Measurements from ENCODE around the gene RBMS3. TPM values are rescaled to one million over a fixed set of nuclear protein-coding genes. Genes with fewer than 3 reads are reported as not detected.

Gene RBMS3
- total and polyA plus RNA-seq, 2 of the 13 experiments (the other 11 are each of a cell fraction or from before 2014, with no cell fraction given), result not detected

DNA sequence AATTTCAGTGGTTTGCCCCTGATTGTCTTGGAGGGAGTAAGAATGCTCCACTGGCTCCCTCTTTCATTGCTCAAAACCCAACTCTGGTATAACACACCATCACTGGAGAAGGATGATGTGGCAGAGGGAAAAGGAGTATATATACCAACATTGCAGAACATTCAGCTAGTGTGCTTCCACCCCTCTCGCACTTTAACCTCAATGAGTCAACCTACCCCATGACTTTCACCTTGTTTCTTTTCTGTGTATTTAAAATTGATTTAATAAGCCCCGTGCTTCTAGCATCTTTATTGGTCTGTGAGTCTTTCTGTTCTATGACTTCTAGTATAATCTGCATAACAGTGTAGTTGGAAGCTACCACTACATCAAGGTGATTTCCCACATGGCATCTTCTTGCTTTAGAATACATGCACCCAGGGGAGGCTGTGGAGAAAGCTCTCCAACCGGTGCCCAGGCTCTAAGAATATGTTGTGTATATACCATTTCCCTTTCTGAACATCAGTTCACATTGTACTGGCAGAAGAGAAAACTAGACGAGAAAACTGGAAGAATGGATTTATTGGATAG, 730.4 kb downstream of the RBMS3 start:
- H3K4me2 ChIP-seq (ENCODE audit: low read depth, low read length), result no peak overlapping the region
- intact Hi-C loops (cut with micrococcal nuclease; ENCODE audit: unreplicated experiment), result loop anchor here (10.0 kb wide), 1 partner anchor 183 kb away; no protein-coding TSS in a partner anchor
- H3K9me3 ChIP-seq (ENCODE audit: low read length), result no peaks in the 10 kb centered on the region
- no peaks in the 10 kb centered on the region for H3K27me3 ChIP-seq (ENCODE audit: control insufficient read depth in 1 of 2, insufficient read depth in 2 of 2, low read length in 2 of 2)
- CTCF ChIA-PET (ENCODE audit: low intra/inter-chr PET ratio, low total read pairs), result no interaction called here
- H2AFZ ChIP-seq (ENCODE audit: low read length), result no peak overlapping the region
- FAIRE-seq (no peak), DNase-seq (ENCODE audit: low spot score) (no peak), ATAC-seq (no peak)
- H3K4me3 ChIP-seq (replicated peaks in 1 of 3; ENCODE audit: insufficient read depth in 1 of 3, low read depth in 2 of 3, low read length in 3 of 3), result no peak overlapping the region
- H3K27ac ChIP-seq (ENCODE audit: extremely low read length, insufficient read depth, low read length), result no peak overlapping the region
- no peaks in the 10 kb centered on the region for H3K79me2 ChIP-seq (ENCODE audit: insufficient read depth, low read length)
- no peak overlapping the region for H3K9ac ChIP-seq (ENCODE audit: insufficient read depth, low read depth, low read length)
- in situ Hi-C loops (cut with HindIII; ENCODE audit: extremely low pct_ligation_motif_present, low pct_unique_long_range_greater_than_20kb), result loop anchor here (5.0 to 25.0 kb wide), 2 partner anchors 741 to 1126 kb away; no protein-coding TSS in a partner anchor
- 30% methylated on average over 4 of the region's 4 CpGs for WGBS (ENCODE audit: low lambda C conversion rate)
- no peaks in the 10 kb centered on the region for H3K36me3 ChIP-seq (replicated peaks in 1 of 2; ENCODE audit: control insufficient read depth in 1 of 2, insufficient read depth in 2 of 2, low read length in 2 of 2)
- H3K4me1 ChIP-seq (ENCODE audit: insufficient read depth, low read length), result no peaks in the 10 kb centered on the region
- H4K20me1 ChIP-seq (ENCODE audit: insufficient read depth, low read length), result no peaks in the 10 kb centered on the region
- TF ChIP-seq MTF1 (CRISPR knock-in tag; IDR thresholded peaks at IDR 0.05), result no peak
- POLR2A ChIA-PET, result interaction anchor here (0.6 kb wide), 1 partner anchor 626 kb away, joined by 3 read pairs; no protein-coding TSS in a partner anchor
- BruUV-seq (replicated peaks), result no TSS peak

- DNase-seq (ENCODE audit: low spot score) (peak; percentile 63), ATAC-seq (peak; percentile 88), FAIRE-seq (peak; percentile 79)
- BruUV-seq (replicated peaks), result no TSS peak
- 0% methylated on average over 2 of the region's 2 CpGs for WGBS (ENCODE audit: low lambda C conversion rate)
- no peaks in the 10 kb centered on the region for H3K9me3 ChIP-seq (ENCODE audit: low read length)
- no peak overlapping the region for H3K4me2 ChIP-seq (ENCODE audit: low read depth, low read length)
- CTCF ChIA-PET (ENCODE audit: low intra/inter-chr PET ratio, low total read pairs), result interaction anchor here (1.0 to 1.6 kb wide), 5 partner anchors 186 to 1119 kb away, joined by 3 to 7 read pairs (median 6); no protein-coding TSS in a partner anchor
- H3K79me2 ChIP-seq (ENCODE audit: insufficient read depth, low read length), result no peaks in the 10 kb centered on the region
- in situ Hi-C loops (cut with HindIII; ENCODE audit: extremely low pct_ligation_motif_present, low pct_unique_long_range_greater_than_20kb), result loop anchor here (5.0 to 25.0 kb wide), 2 partner anchors 739 to 1124 kb away; no protein-coding TSS in a partner anchor
- intact Hi-C loops (cut with micrococcal nuclease; ENCODE audit: unreplicated experiment), result loop anchor here (1.0 to 10.0 kb wide), 3 partner anchors 182 to 1119 kb away; no protein-coding TSS in a partner anchor
- no peaks in the 10 kb centered on the region for H4K20me1 ChIP-seq (ENCODE audit: insufficient read depth, low read length)
- no peak overlapping the region for H2AFZ ChIP-seq (ENCODE audit: low read length)
- no peaks in the 10 kb centered on the region for H3K4me1 ChIP-seq (ENCODE audit: insufficient read depth, low read length)
- no peak overlapping the region for H3K27ac ChIP-seq (ENCODE audit: extremely low read length, insufficient read depth, low read length)
- no peaks in the 10 kb centered on the region for H3K27me3 ChIP-seq (ENCODE audit: control insufficient read depth in 1 of 2, insufficient read depth in 2 of 2, low read length in 2 of 2)
- POLR2A ChIA-PET, result no interaction called here
- no peak overlapping the region for H3K9ac ChIP-seq (ENCODE audit: insufficient read depth, low read depth, low read length)
- no peak overlapping the region for H3K4me3 ChIP-seq (replicated peaks in 1 of 3; ENCODE audit: insufficient read depth in 1 of 3, low read depth in 2 of 3, low read length in 3 of 3)
- H3K36me3 ChIP-seq (replicated peaks in 1 of 2; ENCODE audit: control insufficient read depth in 1 of 2, insufficient read depth in 2 of 2, low read length in 2 of 2), result no peaks in the 10 kb centered on the region
- TF ChIP-seq SMC3 (IDR thresholded peaks at IDR 0.05; ENCODE audit: low read length), result peak; percentile 77
- TF ChIP-seq REPIN1 (CRISPR knock-in tag; IDR thresholded peaks at IDR 0.05; ENCODE audit: borderline replicate concordance, low read depth), result no peak
- TF ChIP-seq JUNB (CRISPR knock-in tag; IDR thresholded peaks at IDR 0.05; ENCODE audit: borderline replicate concordance), result no peak
- TF ChIP-seq PHF8 (CRISPR knock-in tag; IDR thresholded peaks at IDR 0.05), result no peak
- TF ChIP-seq HHEX (CRISPR knock-in tag; IDR thresholded peaks at IDR 0.05), result no peak
- no peak for TF ChIP-seq AGO1 (IDR thresholded peaks at IDR 0.05; ENCODE audit: low read depth, low read length, poor library complexity, severe bottlenecking)
- TF ChIP-seq ZNF629 (CRISPR knock-in tag; conservative IDR thresholded peaks at IDR 0.05), result peak; percentile 61
- no peak for TF ChIP-seq CREB3 (CRISPR knock-in tag; IDR thresholded peaks at IDR 0.05)
- TF ChIP-seq, protein P1, sequence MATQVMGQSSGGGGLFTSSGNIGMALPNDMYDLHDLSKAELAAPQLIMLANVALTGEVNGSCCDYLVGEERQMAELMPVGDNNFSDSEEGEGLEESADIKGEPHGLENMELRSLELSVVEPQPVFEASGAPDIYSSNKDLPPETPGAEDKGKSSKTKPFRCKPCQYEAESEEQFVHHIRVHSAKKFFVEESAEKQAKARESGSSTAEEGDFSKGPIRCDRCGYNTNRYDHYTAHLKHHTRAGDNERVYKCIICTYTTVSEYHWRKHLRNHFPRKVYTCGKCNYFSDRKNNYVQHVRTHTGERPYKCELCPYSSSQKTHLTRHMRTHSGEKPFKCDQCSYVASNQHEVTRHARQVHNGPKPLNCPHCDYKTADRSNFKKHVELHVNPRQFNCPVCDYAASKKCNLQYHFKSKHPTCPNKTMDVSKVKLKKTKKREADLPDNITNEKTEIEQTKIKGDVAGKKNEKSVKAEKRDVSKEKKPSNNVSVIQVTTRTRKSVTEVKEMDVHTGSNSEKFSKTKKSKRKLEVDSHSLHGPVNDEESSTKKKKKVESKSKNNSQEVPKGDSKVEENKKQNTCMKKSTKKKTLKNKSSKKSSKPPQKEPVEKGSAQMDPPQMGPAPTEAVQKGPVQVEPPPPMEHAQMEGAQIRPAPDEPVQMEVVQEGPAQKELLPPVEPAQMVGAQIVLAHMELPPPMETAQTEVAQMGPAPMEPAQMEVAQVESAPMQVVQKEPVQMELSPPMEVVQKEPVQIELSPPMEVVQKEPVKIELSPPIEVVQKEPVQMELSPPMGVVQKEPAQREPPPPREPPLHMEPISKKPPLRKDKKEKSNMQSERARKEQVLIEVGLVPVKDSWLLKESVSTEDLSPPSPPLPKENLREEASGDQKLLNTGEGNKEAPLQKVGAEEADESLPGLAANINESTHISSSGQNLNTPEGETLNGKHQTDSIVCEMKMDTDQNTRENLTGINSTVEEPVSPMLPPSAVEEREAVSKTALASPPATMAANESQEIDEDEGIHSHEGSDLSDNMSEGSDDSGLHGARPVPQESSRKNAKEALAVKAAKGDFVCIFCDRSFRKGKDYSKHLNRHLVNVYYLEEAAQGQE (IDR thresholded peaks at IDR 0.05; ENCODE audit: borderline replicate concordance in 1 of 2, low read depth in 1 of 2, low read length in 2 of 2), result no peak
- TF ChIP-seq RAD21 (CRISPR knock-in tag; IDR thresholded peaks at IDR 0.05), result peak; percentile 58
- no peak for TF ChIP-seq SIN3B (IDR thresholded peaks at IDR 0.05; ENCODE audit: low read length)
- no peak for TF ChIP-seq ZNF180 (CRISPR knock-in tag; IDR thresholded peaks at IDR 0.05; ENCODE audit: borderline replicate concordance, low read depth)
These were observed 732.2 kb downstream of the RBMS3 start for GRCh38 chr3:30012941-30013543.
